ENCODE results near the gene ZNF438. TPM values are rescaled to one million over a fixed set of nuclear protein-coding genes. Genes with fewer than 3 reads are reported as not detected.

Gene ZNF438
- total RNA-seq, 1 experiment from 2014 or later: 4.3 TPM

- Mint-ChIP-seq H3K9me3 (ENCODE audit: low read depth, unreplicated experiment) (no peaks in the 10 kb centered on the region), H3K4me3 (ENCODE audit: low read depth, unreplicated experiment) (no peak overlapping the region), H3K27ac (ENCODE audit: unreplicated experiment) (no peak overlapping the region), H3K36me3 (ENCODE audit: insufficient read depth, unreplicated experiment) (no peaks in the 10 kb centered on the region), H3K4me1 (ENCODE audit: low read depth, unreplicated experiment) (no peaks in the 10 kb centered on the region), H3K27me3 (ENCODE audit: unreplicated experiment) (no peaks in the 10 kb centered on the region)
- TF ChIP-seq CTCF (IDR thresholded peaks at IDR 0.05; ENCODE audit: unreplicated experiment): no peak
- intact Hi-C loops (cut with micrococcal nuclease; ENCODE audit: unreplicated experiment): no loop called here
- DNase-seq: no peak
- CTCF ChIA-PET: interaction anchor here (0.6 kb wide), 1 partner anchor 128 kb away, joined by 3 read pairs; no protein-coding TSS in a partner anchor
- BruUV-seq (replicated peaks): no TSS peak
These were observed 219.4 kb downstream of the ZNF438 start for GRCh38 chr10:30812018-30812851.

GRCh38 chr10:30811276-30812017 lies 220.2 kb downstream of the ZNF438 start:
- Mint-ChIP-seq H3K9me3 (ENCODE audit: low read depth, unreplicated experiment) (no peaks in the 10 kb centered on the region), H3K27me3 (ENCODE audit: unreplicated experiment) (no peaks in the 10 kb centered on the region), H3K27ac (ENCODE audit: unreplicated experiment) (no peak overlapping the region), H3K4me3 (ENCODE audit: low read depth, unreplicated experiment) (no peak overlapping the region), H3K4me1 (ENCODE audit: low read depth, unreplicated experiment) (no peaks in the 10 kb centered on the region), H3K36me3 (ENCODE audit: insufficient read depth, unreplicated experiment) (no peaks in the 10 kb centered on the region)
- no peak for TF ChIP-seq CTCF (IDR thresholded peaks at IDR 0.05; ENCODE audit: unreplicated experiment)
- DNase-seq: no peak
- BruUV-seq (replicated peaks): no TSS peak
- intact Hi-C loops (cut with micrococcal nuclease; ENCODE audit: unreplicated experiment): no loop called here
- CTCF ChIA-PET: interaction anchor here (0.8 kb wide), 1 partner anchor 200 kb away, joined by 3 read pairs; no protein-coding TSS in a partner anchor

- no peak for TF ChIP-seq CTCF (IDR thresholded peaks at IDR 0.05; ENCODE audit: unreplicated experiment)
- no peaks in the 10 kb centered on the region for H3K9me3 Mint-ChIP-seq (ENCODE audit: low read depth, unreplicated experiment)
- intact Hi-C loops (cut with micrococcal nuclease; ENCODE audit: unreplicated experiment): no loop called here
- no peaks in the 10 kb centered on the region for H3K4me1 Mint-ChIP-seq (ENCODE audit: low read depth, unreplicated experiment)
- H3K27ac Mint-ChIP-seq (ENCODE audit: unreplicated experiment): no peak overlapping the region
- BruUV-seq (replicated peaks): no TSS peak
- H3K36me3 Mint-ChIP-seq (ENCODE audit: insufficient read depth, unreplicated experiment): no peaks in the 10 kb centered on the region
- CTCF ChIA-PET: no interaction called here
- no peak overlapping the region for H3K4me3 Mint-ChIP-seq (ENCODE audit: low read depth, unreplicated experiment)
- H3K27me3 Mint-ChIP-seq (ENCODE audit: unreplicated experiment): no peaks in the 10 kb centered on the region
- no peak for DNase-seq
These were observed 221.2 kb downstream of the ZNF438 start for GRCh38 chr10:30810416-30810815.

GRCh38 chr10:30806850-30807249 lies 224.8 kb downstream of the ZNF438 start:
- H3K4me1 Mint-ChIP-seq (ENCODE audit: low read depth, unreplicated experiment): no peaks in the 10 kb centered on the region
- H3K27ac Mint-ChIP-seq (ENCODE audit: unreplicated experiment): no peak overlapping the region
- intact Hi-C loops (cut with micrococcal nuclease; ENCODE audit: unreplicated experiment): no loop called here
- no peak for TF ChIP-seq CTCF (IDR thresholded peaks at IDR 0.05; ENCODE audit: unreplicated experiment)
- no peaks in the 10 kb centered on the region for H3K36me3 Mint-ChIP-seq (ENCODE audit: insufficient read depth, unreplicated experiment)
- no peaks in the 10 kb centered on the region for H3K27me3 Mint-ChIP-seq (ENCODE audit: unreplicated experiment)
- H3K9me3 Mint-ChIP-seq (ENCODE audit: low read depth, unreplicated experiment): no peaks in the 10 kb centered on the region
- BruUV-seq (replicated peaks): no TSS peak
- CTCF ChIA-PET: no interaction called here
- DNase-seq: no peak
- no peak overlapping the region for H3K4me3 Mint-ChIP-seq (ENCODE audit: low read depth, unreplicated experiment)
